NB4 (cell line): ENCODE measurements around the gene TFAP2D.

Experiments used
- DNase-seq: peaks from one replicate; pipeline ENCODE4 v3.0.0; 2010; ENCODE audit warnings: low read depth
- H3K4me3 ChIP-seq: one replicate; pipeline ENCODE4 v1.5.1; 2011; ENCODE audit warnings: mild to moderate bottlenecking, low read depth, low read length, moderate library complexity
- MYC ChIP-seq: IDR thresholded peaks from 2 replicates; pipeline ENCODE4 v1.6.1; 2011; ENCODE audit warnings: low read depth, low read length
- POLR2A ChIP-seq: IDR thresholded peaks from 2 replicates; pipeline ENCODE4 v1.6.1; 2011; ENCODE audit warnings: mild to moderate bottlenecking; ENCODE audit not compliant: insufficient read length; ENCODE audit errors: extremely low read depth
- TF ChIP-seq, protein P1 (sequence below): IDR thresholded peaks from one replicate; pipeline ENCODE4 v1.5.1; 2012; ENCODE audit warnings: low read depth, low read length
- TF ChIP-seq, protein P2 (sequence below): IDR thresholded peaks from 2 replicates; pipeline ENCODE4 v1.6.1; 2011; ENCODE audit warnings: low read depth, low read length

TFAP2D gene

DNA sequence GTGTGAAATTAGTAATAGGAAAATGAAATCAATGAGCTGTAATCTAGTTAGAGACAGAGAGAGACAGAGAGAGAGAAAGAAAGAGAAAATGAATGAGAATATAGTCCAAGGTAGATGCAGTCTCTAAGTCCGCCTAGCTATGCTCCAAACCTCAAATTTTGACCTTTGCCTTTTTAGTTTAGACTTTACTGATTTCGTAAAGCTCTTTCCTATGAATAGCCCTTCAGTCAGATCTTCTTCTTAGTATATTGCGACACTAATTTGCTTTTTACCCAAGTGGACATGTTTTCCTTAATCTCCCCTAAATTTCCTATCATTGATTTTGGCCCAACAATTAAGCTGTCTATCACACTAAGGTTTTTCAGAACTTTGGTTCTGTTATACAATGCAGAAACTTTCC, 49.5 kb downstream of the TFAP2D start:
- TF ChIP-seq POLR2A (no peak), MYC (no peak)
- TF ChIP-seq, protein P1, sequence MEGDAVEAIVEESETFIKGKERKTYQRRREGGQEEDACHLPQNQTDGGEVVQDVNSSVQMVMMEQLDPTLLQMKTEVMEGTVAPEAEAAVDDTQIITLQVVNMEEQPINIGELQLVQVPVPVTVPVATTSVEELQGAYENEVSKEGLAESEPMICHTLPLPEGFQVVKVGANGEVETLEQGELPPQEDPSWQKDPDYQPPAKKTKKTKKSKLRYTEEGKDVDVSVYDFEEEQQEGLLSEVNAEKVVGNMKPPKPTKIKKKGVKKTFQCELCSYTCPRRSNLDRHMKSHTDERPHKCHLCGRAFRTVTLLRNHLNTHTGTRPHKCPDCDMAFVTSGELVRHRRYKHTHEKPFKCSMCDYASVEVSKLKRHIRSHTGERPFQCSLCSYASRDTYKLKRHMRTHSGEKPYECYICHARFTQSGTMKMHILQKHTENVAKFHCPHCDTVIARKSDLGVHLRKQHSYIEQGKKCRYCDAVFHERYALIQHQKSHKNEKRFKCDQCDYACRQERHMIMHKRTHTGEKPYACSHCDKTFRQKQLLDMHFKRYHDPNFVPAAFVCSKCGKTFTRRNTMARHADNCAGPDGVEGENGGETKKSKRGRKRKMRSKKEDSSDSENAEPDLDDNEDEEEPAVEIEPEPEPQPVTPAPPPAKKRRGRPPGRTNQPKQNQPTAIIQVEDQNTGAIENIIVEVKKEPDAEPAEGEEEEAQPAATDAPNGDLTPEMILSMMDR = no peak
- TF ChIP-seq, protein P2, sequence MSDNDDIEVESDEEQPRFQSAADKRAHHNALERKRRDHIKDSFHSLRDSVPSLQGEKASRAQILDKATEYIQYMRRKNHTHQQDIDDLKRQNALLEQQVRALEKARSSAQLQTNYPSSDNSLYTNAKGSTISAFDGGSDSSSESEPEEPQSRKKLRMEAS = no peak
- no peak for DNase-seq
- H3K4me3 ChIP-seq = no peak overlapping the region

DNA sequence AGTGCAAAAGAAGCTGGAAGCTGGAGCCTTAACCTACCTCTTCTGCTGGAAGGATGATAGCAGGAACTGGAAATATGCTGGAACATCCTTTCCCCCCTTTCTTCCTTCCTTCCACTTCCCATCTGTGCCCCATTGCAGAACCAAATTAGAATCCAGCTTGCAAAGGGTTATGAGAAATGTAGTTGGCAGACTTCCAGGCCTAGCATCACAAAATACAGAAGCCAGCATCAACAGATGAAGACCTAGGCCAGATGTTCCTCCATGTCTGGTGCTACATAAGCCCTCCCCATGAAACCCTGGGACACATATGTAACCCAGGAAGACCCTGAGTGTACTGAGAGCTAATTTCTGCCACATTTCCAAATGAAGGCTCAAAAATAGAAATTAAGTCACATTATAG, 65.4 kb downstream of the TFAP2D start:
- TF ChIP-seq, protein P2 = no peak
- TF ChIP-seq MYC (no peak), POLR2A (no peak)
- TF ChIP-seq, protein P1 = no peak
- no peak for DNase-seq
- no peak overlapping the region for H3K4me3 ChIP-seq

DNA sequence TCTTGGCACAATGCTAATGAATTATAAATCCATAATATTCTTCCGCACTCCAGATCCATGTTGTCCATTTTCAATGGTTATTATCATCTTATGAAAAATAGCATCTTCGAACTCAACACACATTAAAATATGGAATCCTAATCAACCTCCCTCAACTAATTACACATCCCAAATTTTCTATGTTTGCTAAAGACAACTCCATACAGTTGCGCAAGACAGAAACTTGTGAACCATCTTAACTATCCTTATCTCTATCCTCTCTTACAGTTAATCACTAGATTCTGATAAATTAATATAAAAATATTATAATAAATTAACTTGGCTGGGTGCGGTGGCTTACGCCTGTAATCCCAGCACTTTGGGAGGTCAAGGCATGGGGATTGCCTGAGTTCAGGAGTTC, 67.1 kb downstream of the TFAP2D start:
- TF ChIP-seq, protein P2 = no peak
- TF ChIP-seq MYC (no peak), POLR2A (no peak)
- TF ChIP-seq, protein P1 = no peak
- H3K4me3 ChIP-seq = no peak overlapping the region
- DNase-seq = no peak

DNA sequence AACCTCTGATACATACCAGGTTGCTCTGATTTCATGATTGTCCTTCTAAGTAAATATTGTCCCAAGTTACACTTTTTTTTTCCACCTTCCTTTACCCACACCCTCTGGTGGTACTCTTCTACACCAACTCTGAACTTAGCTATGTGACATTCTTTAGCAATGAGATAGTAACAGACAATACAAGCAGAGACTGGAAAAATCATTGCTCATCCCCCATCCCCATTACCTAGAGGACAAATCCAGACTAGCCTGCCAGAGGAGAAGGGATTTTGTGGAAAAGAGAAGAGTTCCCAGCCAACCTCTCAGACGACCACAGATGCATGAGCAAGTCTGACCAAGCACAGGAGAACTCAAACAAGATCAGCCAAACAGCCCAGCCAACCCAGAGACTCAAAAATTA, 72.6 kb downstream of the TFAP2D start:
- H3K4me3 ChIP-seq = no peak overlapping the region
- no peak for TF ChIP-seq MYC
- TF ChIP-seq, protein P2 = no peak
- no peak for TF ChIP-seq POLR2A
- TF ChIP-seq, protein P1 = no peak
- no peak for DNase-seq

DNA sequence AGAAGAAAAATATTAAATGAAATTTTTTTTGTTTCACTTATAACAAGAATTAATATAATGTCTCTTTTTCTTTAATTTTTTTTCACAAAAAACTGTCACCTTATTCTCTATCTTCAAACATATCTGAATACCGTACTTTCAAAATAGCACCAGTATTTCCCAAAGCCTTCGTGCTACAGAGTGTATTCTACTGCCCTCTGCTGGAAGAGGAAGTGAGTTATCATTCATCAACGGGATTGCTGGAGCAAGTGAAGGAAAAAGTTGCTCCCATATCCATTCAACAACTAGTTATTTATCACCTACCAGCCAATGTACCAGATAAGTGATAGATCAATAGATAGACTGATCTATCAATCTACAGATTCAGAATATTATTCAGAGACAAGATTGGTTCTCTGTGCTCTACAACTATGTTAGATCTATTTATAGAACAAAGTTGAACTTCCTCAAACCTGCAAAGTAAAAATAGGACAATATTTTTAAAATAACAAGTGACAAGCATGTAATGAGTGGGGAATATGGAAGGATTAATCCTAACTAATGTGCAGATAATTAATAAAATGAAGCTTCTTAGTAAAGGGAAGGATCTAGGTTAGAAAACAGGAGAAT, 78.7 kb downstream of the TFAP2D start:
- H3K4me3 ChIP-seq = no peak overlapping the region
- TF ChIP-seq, protein P1 = peak; percentile 80
- TF ChIP-seq, protein P2 = no peak
- DNase-seq = peak; percentile 53

DNA sequence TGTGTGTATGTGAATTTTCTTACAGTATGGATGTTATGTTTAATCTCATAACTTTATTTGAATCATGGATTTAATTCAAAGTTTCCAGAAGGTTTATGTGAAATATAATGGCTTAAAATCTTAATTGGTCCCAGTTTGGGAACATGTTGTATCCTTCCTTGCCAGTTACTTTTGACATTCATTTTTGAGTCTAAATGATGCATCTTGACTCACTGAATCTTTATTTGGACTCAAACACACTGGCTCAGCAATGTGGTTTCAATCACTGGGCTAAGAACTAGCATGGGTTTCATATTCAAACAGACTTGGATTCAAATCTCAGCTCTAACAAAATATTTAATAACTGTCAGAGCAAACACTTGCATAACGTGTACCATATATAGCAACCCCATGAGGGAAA, 79.4 kb downstream of the TFAP2D start:
- H3K4me3 ChIP-seq = no peak overlapping the region
- TF ChIP-seq POLR2A (no peak), MYC (no peak)
- TF ChIP-seq, protein P1 = no peak
- TF ChIP-seq, protein P2 = no peak
- DNase-seq = no peak
